ENCODE results near the gene PSD. TPM values are rescaled to one million over a fixed set of nuclear protein-coding genes. Genes with fewer than 3 reads are reported as not detected.

The PSD gene
- total RNA-seq, 1 experiment from 2014 or later: 3.4 TPM

- H2AFZ ChIP-seq (ENCODE audit: low read length): no peak overlapping the region
- H3K23me2 ChIP-seq (ENCODE audit: insufficient read length, low read depth, low read length, poor library complexity, severe bottlenecking): peaks cover 11% of the 10 kb centered on the region
- no peak overlapping the region for H2BK120ac ChIP-seq (ENCODE audit: low read depth, low read length, poor library complexity, severe bottlenecking)
- peak overlapping the region; percentile 78 for H3K9ac ChIP-seq (ENCODE audit: extremely low read depth, insufficient read length, low read length)
- no peak overlapping the region; the same call in 1 of the 2 replicates for H3K4ac ChIP-seq (ENCODE audit: low read depth, low read length)
- no peak for DNase-seq
- H3K4me1 ChIP-seq (ENCODE audit: insufficient read depth, low read length): peaks cover 7% of the 10 kb centered on the region; the same call in 1 of the 2 replicates
- Mint-ChIP-seq H3K36me3 (ENCODE audit: insufficient read depth in 1 of 3, low read depth in 3 of 3) (peaks cover 4 to 8% (median 4%) of the 10 kb centered on the region in 3 experiments), H3K9me3 (no peaks in the 10 kb centered on the region; a peak in 2 of 5 replicates), H3K27me3 (ENCODE audit: low read depth) (peaks cover 3% of the 10 kb centered on the region; the same call in 1 of the 2 replicates), H3K27ac (peak overlapping the region; percentile 78 to 96 (median 94)), H3K4me1 (peaks cover 33 to 43% of the 10 kb centered on the region in 2 experiments), H3K4me3 (peak overlapping the region; percentile 84 to 97)
- no peak overlapping the region for H3K56ac ChIP-seq (ENCODE audit: insufficient read length, low read depth, low read length)
- H2BK20ac ChIP-seq (ENCODE audit: low read depth, low read length, poor library complexity, severe bottlenecking): no peak overlapping the region
- H4K91ac ChIP-seq (ENCODE audit: insufficient read length, low read depth, low read length): no peak overlapping the region
- no peaks in the 10 kb centered on the region for H3K9me3 ChIP-seq (ENCODE audit: control insufficient read depth, low read depth, low read length)
- no peak overlapping the region for H2BK15ac ChIP-seq (ENCODE audit: low read depth, low read length)
- no peak overlapping the region for H2BK5ac ChIP-seq (ENCODE audit: insufficient read length, low read length)
- H2AK5ac ChIP-seq (ENCODE audit: insufficient read length, low read length): no peak overlapping the region
- H3K23ac ChIP-seq (ENCODE audit: insufficient read length, low read depth, low read length): no peak overlapping the region
- H3K27me3 ChIP-seq (ENCODE audit: insufficient read depth, low read length): 0 out of 2 replicates have a peak, but pooled peaks cover 2% of the 10 kb centered on the region
- H4K20me1 ChIP-seq (ENCODE audit: control insufficient read depth, insufficient read depth, insufficient read length): no peaks in the 10 kb centered on the region
- no peak overlapping the region for H3K18ac ChIP-seq (ENCODE audit: insufficient read length, low read depth, low read length)
- no peak overlapping the region for H2BK12ac ChIP-seq (ENCODE audit: insufficient read length, low read depth, low read length)
- no peak overlapping the region for H3T11ph ChIP-seq (ENCODE audit: low read length)
- H3K27ac ChIP-seq (ENCODE audit: insufficient read length, low read depth, low read length): no peak overlapping the region
- peak overlapping the region; percentile 92 for H3K4me2 ChIP-seq (ENCODE audit: insufficient read depth, insufficient read length, low read length)
- WGBS (ENCODE audit: extremely low coverage, insufficient read length, low lambda C conversion rate): no CpG with 5 or more reads among the region's 11 CpGs
- H3K79me1 ChIP-seq (ENCODE audit: insufficient read depth, low read depth, low read length, poor library complexity, severe bottlenecking): peaks cover 3% of the 10 kb centered on the region
- H3K14ac ChIP-seq (ENCODE audit: insufficient read depth, low read length): no peak overlapping the region
- no peak overlapping the region for H4K5ac ChIP-seq (ENCODE audit: insufficient read length, low read depth, low read length)
- no peak overlapping the region for H4K8ac ChIP-seq (replicated peaks; ENCODE audit: insufficient read length, low read depth, low read length)
- H3K79me2 ChIP-seq (ENCODE audit: insufficient read depth, low read length): peaks cover 3% of the 10 kb centered on the region; the same call in 1 of the 2 replicates
- no peak for TF ChIP-seq CTCF (conservative IDR thresholded peaks at IDR 0.05)
These were observed 31.5 kb upstream of the PSD start for GRCh38 chr10:102450124-102450373.

Data from H9 (cell line).